Mesenchymal stem cell (in vitro differentiated cells and primary cell): ENCODE results near the gene SMAD3.

Experiments
- DNase-seq: peaks from one replicate; pipeline ENCODE4 v3.0.0-alpha.2; 2013
- H2AFZ ChIP-seq: one replicate; pipeline ENCODE4 v1.6.1; 2013; ENCODE audit warnings: low read depth, mild to moderate bottlenecking, control low read depth, inconsistent platforms, low read length, moderate library complexity
- H2AK5ac ChIP-seq: 2 replicates; pipeline ENCODE4 v1.6.1; 2013; ENCODE audit warnings: low read length, moderate library complexity, mild to moderate bottlenecking, inconsistent platforms; ENCODE audit not compliant: severe bottlenecking
- H2BK120ac ChIP-seq: one replicate; pipeline ENCODE4 v1.6.1; 2013; ENCODE audit warnings: low read depth, mild to moderate bottlenecking, inconsistent platforms, low read length, moderate library complexity
- H2BK12ac ChIP-seq, 2 experiments: one replicate each; pipeline ENCODE4 v1.6.1; 2013; ENCODE audit warnings: inconsistent platforms in 2 of 2, low read length in 2 of 2, mild to moderate bottlenecking in 2 of 2, moderate library complexity in 2 of 2, control low read depth in 1 of 2
- H2BK15ac ChIP-seq: one replicate; pipeline ENCODE4 v1.6.1; 2013; ENCODE audit warnings: mild to moderate bottlenecking, low read depth, inconsistent platforms; ENCODE audit not compliant: poor library complexity, severe bottlenecking
- H2BK5ac ChIP-seq: 2 replicates; pipeline ENCODE4 v1.6.1; 2013; ENCODE audit warnings: low read depth, mild to moderate bottlenecking, low read length, control low read depth, inconsistent platforms; ENCODE audit not compliant: poor library complexity, severe bottlenecking
- H3K14ac ChIP-seq, 2 experiments: one replicate each; pipeline ENCODE4 v1.6.1; 2013; ENCODE audit warnings: inconsistent platforms in 2 of 2, low read length in 2 of 2, control low read depth in 1 of 2, mild to moderate bottlenecking in 1 of 2, moderate library complexity in 1 of 2
- H3K18ac ChIP-seq, 2 experiments: one replicate each; pipeline ENCODE4 v1.6.1; 2013; ENCODE audit warnings: inconsistent platforms in 2 of 2, low read length in 2 of 2, control low read depth in 1 of 2, low read depth in 1 of 2, mild to moderate bottlenecking in 1 of 2
- H3K23ac ChIP-seq, 2 experiments: one replicate each; pipeline ENCODE4 v1.6.1; 2013; ENCODE audit warnings: inconsistent platforms in 2 of 2, low read length in 2 of 2, mild to moderate bottlenecking in 2 of 2, moderate library complexity in 2 of 2, control low read depth in 1 of 2
- H3K27ac ChIP-seq: 2 replicates; pipeline ENCODE4 v1.5.1; 2013; ENCODE audit warnings: mild to moderate bottlenecking, moderate library complexity, low read length, control low read depth, inconsistent platforms; ENCODE audit not compliant: poor library complexity, severe bottlenecking
- H3K27me3 ChIP-seq, 2 experiments: 2 replicates each; pipeline versions ENCODE4 v1.6.1 to v1.7.0; 2013; ENCODE audit warnings: low read length in 2 of 2, mild to moderate bottlenecking in 2 of 2, moderate library complexity in 2 of 2, control low read depth in 1 of 2, inconsistent platforms in 1 of 2; ENCODE audit not compliant: control insufficient read depth in 1 of 2, insufficient read depth in 1 of 2
- H3K36me3 ChIP-seq, 2 experiments: 2 replicates each; pipeline versions ENCODE4 v1.6.1 to v1.7.0; 2013; ENCODE audit warnings: low read length in 2 of 2, control low read depth in 1 of 2, inconsistent platforms in 1 of 2, low read depth in 1 of 2, mild to moderate bottlenecking in 1 of 2; ENCODE audit not compliant: insufficient read depth in 2 of 2, control insufficient read depth in 1 of 2
- H3K4ac ChIP-seq, 2 experiments: one replicate each; pipeline ENCODE4 v1.6.1; 2013; ENCODE audit warnings: inconsistent platforms in 2 of 2, low read length in 2 of 2, mild to moderate bottlenecking in 2 of 2, moderate library complexity in 2 of 2, control low read depth in 1 of 2, low read depth in 1 of 2
- H3K4me1 ChIP-seq: 2 replicates; pipeline ENCODE4 v1.6.1; 2013; ENCODE audit warnings: low read depth, low read length, control low read depth; ENCODE audit not compliant: control insufficient read depth, insufficient read depth
- H3K4me2 ChIP-seq: 2 replicates; pipeline ENCODE4 v1.6.1; 2013; ENCODE audit warnings: low read length, mild to moderate bottlenecking, inconsistent platforms; ENCODE audit not compliant: poor library complexity, severe bottlenecking
- H3K4me3 ChIP-seq, 2 experiments: 2 replicates each; pipeline versions ENCODE4 v1.5.1 to v1.7.0; 2013; ENCODE audit warnings: low read length in 2 of 2, mild to moderate bottlenecking in 2 of 2, control low read depth in 1 of 2, low read depth in 1 of 2; ENCODE audit not compliant: insufficient read depth in 1 of 2
- H3K79me1 ChIP-seq: replicated peaks from 2 replicates; pipeline ENCODE4 v1.6.1; 2013; ENCODE audit warnings: mild to moderate bottlenecking, control low read depth, low read length, inconsistent platforms; ENCODE audit not compliant: poor library complexity, severe bottlenecking
- H3K9ac ChIP-seq: 2 replicates; pipeline ENCODE4 v1.7.0; 2013; ENCODE audit warnings: mild to moderate bottlenecking, low read length, moderate library complexity
- H3K9me3 ChIP-seq: 2 replicates; pipeline ENCODE4 v1.7.0; 2013; ENCODE audit warnings: mild to moderate bottlenecking, low read length; ENCODE audit not compliant: control insufficient read depth
- H4K8ac ChIP-seq: one replicate; pipeline ENCODE4 v1.6.1; 2013; ENCODE audit warnings: inconsistent platforms, mild to moderate bottlenecking, low read length, moderate library complexity
- H4K91ac ChIP-seq: one replicate; pipeline ENCODE4 v1.6.1; 2013; ENCODE audit warnings: mild to moderate bottlenecking, low read length, inconsistent platforms
- WGBS: methylation state at CpG from one replicate; pipeline ENCODE4 v1.1.7; 2013; ENCODE audit warnings: mixed read lengths; 5-methylcytosine and 5-hydroxymethylcytosine counted together

The SMAD3 gene

DNA sequence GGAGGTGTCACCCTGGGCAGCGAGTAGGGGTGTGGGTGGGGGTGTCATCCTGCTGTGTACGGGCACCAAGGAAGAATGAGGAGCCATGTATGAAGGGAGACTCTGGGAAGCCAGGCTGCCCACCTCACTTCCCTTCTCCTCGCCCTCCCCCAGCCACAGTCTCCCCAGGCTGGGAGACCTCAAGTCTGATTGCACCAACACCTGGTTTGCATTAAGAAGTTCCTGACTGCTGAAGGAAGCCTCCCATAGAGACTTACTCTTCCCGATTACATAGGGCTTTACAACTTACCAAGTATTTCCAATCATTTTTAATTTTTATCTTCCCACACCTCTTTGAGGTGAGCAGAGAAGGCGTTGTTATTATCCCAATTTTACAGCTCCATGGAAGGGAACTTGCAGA lies 29.5 kb upstream of the SMAD3 start:
- Histone ChIP-seq H3K79me1 (no peaks in the 10 kb centered on the region), H3K9me3 (no peaks in the 10 kb centered on the region), H2AK5ac (no peak overlapping the region), H2BK5ac (no peak overlapping the region), H4K8ac (no peak overlapping the region), H2BK15ac (no peak overlapping the region), H3K27ac (no peak overlapping the region), H3K4me2 (no peak overlapping the region), H3K4me1 (peaks cover 15% of the 10 kb centered on the region), H2BK12ac (no peak overlapping the region), H3K18ac (no peak overlapping the region), H3K4me3 (no peak overlapping the region), H2BK120ac (no peak overlapping the region), H3K27me3 (peaks cover 4 to 6% of the 10 kb centered on the region in 2 experiments), H3K9ac (no peak overlapping the region), H3K14ac (no peak overlapping the region), H3K4ac (no peak overlapping the region), H3K36me3 (no peaks in the 10 kb centered on the region), H4K91ac (no peak overlapping the region), H3K23ac (no peak overlapping the region), H2AFZ (no peak overlapping the region)
- no peak for DNase-seq
- WGBS, result 92% methylated on average over 3 of the region's 5 CpGs

DNA sequence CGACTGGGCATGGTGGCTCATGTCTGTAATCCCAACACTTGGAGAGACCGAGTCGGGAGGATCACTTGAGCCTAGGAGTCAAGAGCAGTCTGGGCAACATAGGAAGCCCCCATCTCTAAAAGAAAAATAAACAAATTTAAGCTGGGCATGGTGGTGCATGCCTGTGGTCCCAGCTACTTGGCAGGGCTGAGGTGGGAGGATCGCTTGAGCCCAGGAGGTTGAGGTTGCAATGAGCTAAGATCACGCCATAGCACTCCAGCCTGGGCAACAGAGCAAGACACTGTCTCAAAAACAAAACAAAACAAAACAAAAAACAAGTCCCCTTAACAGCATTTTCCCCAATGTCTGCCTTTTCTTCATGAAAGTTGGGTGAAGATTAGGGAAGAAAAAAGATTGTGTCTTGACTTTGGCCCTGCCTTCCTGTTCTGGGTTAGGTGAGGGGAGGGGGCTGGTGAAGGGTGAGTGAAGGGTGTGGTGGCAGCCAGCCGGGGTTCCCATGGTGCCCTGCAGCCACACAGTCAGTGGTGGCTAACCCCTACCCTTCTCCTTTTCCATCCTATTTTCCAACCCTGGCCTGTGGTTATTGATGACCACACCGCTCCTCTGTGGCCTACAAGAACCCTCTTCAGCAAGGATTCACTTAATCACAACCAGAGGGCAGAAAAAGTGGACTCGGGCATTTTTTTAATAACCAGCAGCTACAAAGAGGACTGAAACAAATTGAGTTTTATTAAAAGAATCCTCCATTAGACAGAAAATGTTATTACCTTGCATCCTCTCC lies 28.4 kb upstream of the SMAD3 start:
- no peaks in the 10 kb centered on the region for H3K79me1 ChIP-seq
- no peak overlapping the region for H3K4me3 ChIP-seq
- no peak overlapping the region for H2AK5ac ChIP-seq
- H3K14ac ChIP-seq, result no peak overlapping the region
- 86% methylated on average over 6 of the region's 8 CpGs for WGBS
- H2AFZ ChIP-seq, result no peak overlapping the region
- H4K91ac ChIP-seq, result no peak overlapping the region
- no peak for DNase-seq
- peak overlapping the region in 1 of 2 experiments; percentile 11 for H3K18ac ChIP-seq
- no peaks in the 10 kb centered on the region for H3K9me3 ChIP-seq
- peak overlapping the region in 1 of 2 experiments; percentile 88 for H2BK12ac ChIP-seq
- no peak overlapping the region for H3K9ac ChIP-seq
- H2BK15ac ChIP-seq, result no peak overlapping the region
- H3K27ac ChIP-seq, result no peak overlapping the region
- H4K8ac ChIP-seq, result no peak overlapping the region
- no peak overlapping the region for H2BK5ac ChIP-seq
- H3K23ac ChIP-seq, result no peak overlapping the region
- no peak overlapping the region for H2BK120ac ChIP-seq
- H3K4me1 ChIP-seq, result peaks cover 15% of the 10 kb centered on the region
- peaks cover 4 to 6% of the 10 kb centered on the region in 2 experiments for H3K27me3 ChIP-seq
- H3K4ac ChIP-seq, result no peak overlapping the region
- no peak overlapping the region for H3K4me2 ChIP-seq
- H3K36me3 ChIP-seq, result no peaks in the 10 kb centered on the region

DNA sequence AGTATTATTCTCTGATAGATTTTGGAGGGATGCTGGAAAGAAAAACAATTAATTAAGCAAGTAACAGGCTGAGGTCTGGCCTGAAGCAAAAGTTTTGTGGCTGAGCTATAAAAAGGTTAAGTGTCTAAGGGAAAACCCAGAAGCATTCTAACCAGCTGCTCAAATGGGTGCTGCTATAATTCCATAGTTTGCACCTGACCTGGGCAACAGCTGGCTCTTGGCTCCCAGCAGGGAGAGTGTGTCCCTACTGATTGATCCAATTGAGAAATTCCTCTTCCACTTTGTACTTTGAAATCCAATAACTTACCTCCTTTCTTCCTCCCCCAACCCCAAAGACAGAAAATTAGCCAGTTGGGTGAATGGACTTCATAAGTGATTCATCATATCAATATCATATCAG lies 27.7 kb upstream of the SMAD3 start:
- Histone ChIP-seq H3K18ac (no peak overlapping the region), H2BK12ac (no peak overlapping the region), H3K14ac (no peak overlapping the region), H3K36me3 (no peaks in the 10 kb centered on the region), H3K4ac (no peak overlapping the region), H2BK120ac (no peak overlapping the region), H2BK15ac (no peak overlapping the region), H2BK5ac (no peak overlapping the region), H2AK5ac (no peak overlapping the region), H3K9ac (no peak overlapping the region), H3K4me1 (peaks cover 21% of the 10 kb centered on the region), H3K27me3 (peaks cover 4 to 6% of the 10 kb centered on the region in 2 experiments), H4K8ac (no peak overlapping the region), H3K4me3 (no peak overlapping the region), H4K91ac (no peak overlapping the region), H3K79me1 (no peaks in the 10 kb centered on the region), H3K4me2 (no peak overlapping the region), H3K27ac (no peak overlapping the region), H3K9me3 (no peaks in the 10 kb centered on the region), H2AFZ (no peak overlapping the region), H3K23ac (no peak overlapping the region)
- no peak for DNase-seq

DNA sequence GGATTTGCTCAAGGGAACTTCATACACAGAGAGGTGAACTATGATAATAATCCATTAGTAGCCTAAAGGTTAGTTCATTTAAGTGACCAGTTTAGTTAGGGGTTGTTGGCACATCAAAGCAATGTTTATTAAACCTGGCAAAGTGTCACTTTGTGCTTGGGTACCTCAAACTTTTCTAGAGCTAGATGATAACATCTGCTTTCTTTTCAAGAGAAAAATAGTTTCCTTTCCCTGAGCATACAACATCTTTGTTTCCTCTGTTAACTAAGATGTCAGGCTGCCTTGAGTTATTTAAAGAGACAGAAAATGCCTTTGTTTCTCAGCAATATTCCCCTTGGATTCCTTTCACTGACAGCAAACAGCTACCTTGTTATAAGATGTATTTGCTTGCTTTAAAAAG lies 26.7 kb upstream of the SMAD3 start:
- Histone ChIP-seq H2AFZ (no peak overlapping the region), H2BK120ac (no peak overlapping the region), H3K36me3 (no peaks in the 10 kb centered on the region), H3K4me1 (peaks cover 15% of the 10 kb centered on the region), H3K23ac (no peak overlapping the region), H2BK12ac (no peak overlapping the region), H3K4me3 (no peak overlapping the region), H3K79me1 (no peaks in the 10 kb centered on the region), H4K91ac (no peak overlapping the region), H3K27ac (no peak overlapping the region), H3K18ac (no peak overlapping the region), H4K8ac (no peak overlapping the region), H3K27me3 (no peaks in the 10 kb centered on the region), H3K9me3 (no peaks in the 10 kb centered on the region), H2AK5ac (no peak overlapping the region), H3K4ac (no peak overlapping the region), H2BK15ac (no peak overlapping the region), H2BK5ac (no peak overlapping the region), H3K14ac (no peak overlapping the region), H3K4me2 (no peak overlapping the region), H3K9ac (no peak overlapping the region)
- no peak for DNase-seq
